Stimulated activated CD4-positive, alpha-beta T cell treated with anti-CD3 and anti-CD28 coated beads, Interleukin-2, amount 100 ng/mL, for 24 hours (primary cell): ENCODE data around the gene PMPCA.

ENCODE experiments used
- DNase-seq, 2 donors: peaks; one replicate each; pipeline ENCODE4 v3.0.0-alpha.2; 2020

PMPCA gene

GRCh38 chr9:136374183-136374575 lies 36.3 kb upstream of the PMPCA start:
- DNase-seq, result no peak

GRCh38 chr9:136375096-136375495 lies 35.4 kb upstream of the PMPCA start:
- no peak for DNase-seq

- no peak for DNase-seq
Observed at GRCh38 chr9:136376457-136376856, 34.0 kb upstream of the PMPCA start.

GRCh38 chr9:136377341-136378169 lies 32.9 kb upstream of the PMPCA start:
- DNase-seq, result no peak

- DNase-seq, result no peak
Observed at GRCh38 chr9:136378170-136379002, 32.1 kb upstream of the PMPCA start.

- no peak for DNase-seq
Observed at GRCh38 chr9:136379003-136379287, 31.5 kb upstream of the PMPCA start.

- DNase-seq, result no peak
Observed at GRCh38 chr9:136379401-136379800, 31.1 kb upstream of the PMPCA start.

- no peak for DNase-seq
Observed at GRCh38 chr9:136379891-136380290, 30.6 kb upstream of the PMPCA start.

GRCh38 chr9:136380381-136380780 lies 30.1 kb upstream of the PMPCA start:
- no peak for DNase-seq

- no peak for DNase-seq
Observed at GRCh38 chr9:136381311-136381710, 29.1 kb upstream of the PMPCA start.

GRCh38 chr9:136381966-136382513 lies 28.4 kb upstream of the PMPCA start:
- no peak for DNase-seq

- no peak for DNase-seq
Observed at GRCh38 chr9:136383436-136383835, 27.0 kb upstream of the PMPCA start.

GRCh38 chr9:136385015-136385414 lies 25.4 kb upstream of the PMPCA start:
- DNase-seq, result peak in 1 of 2 donors; percentile 39

- DNase-seq, result no peak
Observed at GRCh38 chr9:136386018-136386417, 24.4 kb upstream of the PMPCA start.

GRCh38 chr9:136387217-136387616 lies 23.2 kb upstream of the PMPCA start:
- DNase-seq, result no peak

- DNase-seq, result no peak
Observed at GRCh38 chr9:136389396-136389795, 21.1 kb upstream of the PMPCA start.

GRCh38 chr9:136391737-136392537 lies 18.5 kb upstream of the PMPCA start:
- DNase-seq, result no peak

GRCh38 chr9:136392538-136393449 lies 17.7 kb upstream of the PMPCA start:
- no peak for DNase-seq

- no peak for DNase-seq
Observed at GRCh38 chr9:136393531-136393930, 16.9 kb upstream of the PMPCA start.

GRCh38 chr9:136394312-136395019 lies 16.0 kb upstream of the PMPCA start:
- no peak for DNase-seq

- DNase-seq, result no peak
Observed at GRCh38 chr9:136395020-136395340, 15.5 kb upstream of the PMPCA start.
